SU-DHL-6 (cell line): ENCODE data around the gene ANKRD28.

ENCODE experiments used
- CTCF ChIP-seq: fragments of 200-600 bp; sonication (generic); IDR thresholded peaks from one replicate; pipeline ENCODE4 v1.5.1; 2017; ENCODE audit warnings: antibody characterized with exemption, mild to moderate bottlenecking, low read length, moderate library complexity; ENCODE audit not compliant: insufficient read depth, poor library complexity, severe bottlenecking
- EZH2phosphoT487 ChIP-seq: fragments of 200-600 bp; sonication (generic), shearing (Covaris generic); conservative IDR thresholded peaks from 2 replicates; pipeline ENCODE4 v1.6.1; 2018; ENCODE audit warnings: mild to moderate bottlenecking, antibody characterized with exemption, low read length, moderate library complexity, mixed read lengths

GRCh38 chr3:15753056-15753710, 44.6 kb downstream of the ANKRD28 start:
- TF ChIP-seq CTCF (no peak), EZH2phosphoT487 (no peak)
